ENCODE data around the gene FARS2. TPM values are rescaled to one million over a fixed set of nuclear protein-coding genes. Genes with fewer than 3 reads are reported as not detected.

Gene FARS2
- total and polyA plus RNA-seq, 2 of the 13 experiments (the other 11 are each of a cell fraction or from before 2014, with no cell fraction given), result 15.4 to 26.0 TPM

DNA sequence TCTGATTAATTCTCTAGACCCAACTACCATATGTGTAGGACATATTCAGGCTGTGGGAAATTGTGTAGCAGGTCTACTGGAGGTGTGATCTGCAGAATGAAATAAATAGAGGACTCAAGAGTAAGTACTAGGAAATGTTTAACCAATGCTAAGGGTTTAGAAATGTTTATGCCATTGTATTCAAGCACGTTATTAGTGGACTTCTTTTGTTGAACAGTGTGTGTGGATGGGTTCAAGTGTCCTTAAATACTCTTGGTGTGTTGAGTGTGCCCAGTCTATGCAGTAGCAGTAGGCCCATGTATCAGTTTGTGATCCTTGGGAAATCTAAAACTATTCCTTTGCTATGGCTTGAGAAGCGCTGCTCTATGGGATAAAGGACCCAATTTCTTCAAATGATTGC is 112.1 kb downstream of the FARS2 start:
- intact Hi-C loops (cut with micrococcal nuclease; ENCODE audit: unreplicated experiment), result no loop called here
- Histone ChIP-seq H3K9ac (ENCODE audit: insufficient read depth, low read depth, low read length) (no peak overlapping the region), H3K4me1 (ENCODE audit: insufficient read depth, low read length) (no peaks in the 10 kb centered on the region), H3K9me3 (ENCODE audit: low read length) (no peaks in the 10 kb centered on the region), H3K27ac (ENCODE audit: extremely low read length, insufficient read depth, low read length) (no peak overlapping the region), H2AFZ (ENCODE audit: low read length) (no peak overlapping the region), H3K4me2 (ENCODE audit: low read depth, low read length) (no peak overlapping the region), H4K20me1 (ENCODE audit: insufficient read depth, low read length) (no peaks in the 10 kb centered on the region), H3K36me3 (replicated peaks in 1 of 2; ENCODE audit: control insufficient read depth in 1 of 2, insufficient read depth in 2 of 2, low read length in 2 of 2) (peaks cover 0 to 3% of the 10 kb centered on the region in 2 experiments; a peak in 2 of 5 replicates), H3K79me2 (ENCODE audit: insufficient read depth, low read length) (no peaks in the 10 kb centered on the region), H3K4me3 (replicated peaks in 1 of 3; ENCODE audit: insufficient read depth in 1 of 3, low read depth in 2 of 3, low read length in 3 of 3) (no peak overlapping the region), H3K27me3 (ENCODE audit: control insufficient read depth in 1 of 2, insufficient read depth in 2 of 2, low read length in 2 of 2) (no peaks in the 10 kb centered on the region)
- POLR2A ChIA-PET, result no interaction called here
- WGBS (ENCODE audit: low lambda C conversion rate), result 97% methylated on average over 2 of the region's 2 CpGs
- DNase-seq (ENCODE audit: low spot score) (no peak), FAIRE-seq (no peak), ATAC-seq (no peak)
- CTCF ChIA-PET (ENCODE audit: low intra/inter-chr PET ratio, low total read pairs), result no interaction called here
- in situ Hi-C loops (cut with HindIII; ENCODE audit: extremely low pct_ligation_motif_present, low pct_unique_long_range_greater_than_20kb), result no loop called here
- BruUV-seq (replicated peaks), result no TSS peak
- no peak for TF ChIP-seq NFIB (CRISPR knock-in tag; IDR thresholded peaks at IDR 0.05; ENCODE audit: borderline replicate concordance)
- TF ChIP-seq, protein P1, sequence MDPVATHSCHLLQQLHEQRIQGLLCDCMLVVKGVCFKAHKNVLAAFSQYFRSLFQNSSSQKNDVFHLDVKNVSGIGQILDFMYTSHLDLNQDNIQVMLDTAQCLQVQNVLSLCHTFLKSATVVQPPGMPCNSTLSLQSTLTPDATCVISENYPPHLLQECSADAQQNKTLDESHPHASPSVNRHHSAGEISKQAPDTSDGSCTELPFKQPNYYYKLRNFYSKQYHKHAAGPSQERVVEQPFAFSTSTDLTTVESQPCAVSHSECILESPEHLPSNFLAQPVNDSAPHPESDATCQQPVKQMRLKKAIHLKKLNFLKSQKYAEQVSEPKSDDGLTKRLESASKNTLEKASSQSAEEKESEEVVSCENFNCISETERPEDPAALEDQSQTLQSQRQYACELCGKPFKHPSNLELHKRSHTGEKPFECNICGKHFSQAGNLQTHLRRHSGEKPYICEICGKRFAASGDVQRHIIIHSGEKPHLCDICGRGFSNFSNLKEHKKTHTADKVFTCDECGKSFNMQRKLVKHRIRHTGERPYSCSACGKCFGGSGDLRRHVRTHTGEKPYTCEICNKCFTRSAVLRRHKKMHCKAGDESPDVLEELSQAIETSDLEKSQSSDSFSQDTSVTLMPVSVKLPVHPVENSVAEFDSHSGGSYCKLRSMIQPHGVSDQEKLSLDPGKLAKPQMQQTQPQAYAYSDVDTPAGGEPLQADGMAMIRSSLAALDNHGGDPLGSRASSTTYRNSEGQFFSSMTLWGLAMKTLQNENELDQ (CRISPR knock-in tag; IDR thresholded peaks at IDR 0.05; ENCODE audit: borderline replicate concordance), result no peak
- TF ChIP-seq TBX2 (CRISPR knock-in tag; IDR thresholded peaks at IDR 0.05; ENCODE audit: borderline replicate concordance), result no peak
- TF ChIP-seq, protein P2, sequence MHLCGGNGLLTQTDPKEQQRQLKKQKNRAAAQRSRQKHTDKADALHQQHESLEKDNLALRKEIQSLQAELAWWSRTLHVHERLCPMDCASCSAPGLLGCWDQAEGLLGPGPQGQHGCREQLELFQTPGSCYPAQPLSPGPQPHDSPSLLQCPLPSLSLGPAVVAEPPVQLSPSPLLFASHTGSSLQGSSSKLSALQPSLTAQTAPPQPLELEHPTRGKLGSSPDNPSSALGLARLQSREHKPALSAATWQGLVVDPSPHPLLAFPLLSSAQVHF (CRISPR knock-in tag; IDR thresholded peaks at IDR 0.05), result no peak
- TF ChIP-seq TARDBP (CRISPR knock-in tag; IDR thresholded peaks at IDR 0.05), result no peak
- no peak for TF ChIP-seq HDAC2 (CRISPR knock-in tag; IDR thresholded peaks at IDR 0.05)
- no peak for TF ChIP-seq ZNF343 (CRISPR knock-in tag; IDR thresholded peaks at IDR 0.05)
- TF ChIP-seq, protein P3, sequence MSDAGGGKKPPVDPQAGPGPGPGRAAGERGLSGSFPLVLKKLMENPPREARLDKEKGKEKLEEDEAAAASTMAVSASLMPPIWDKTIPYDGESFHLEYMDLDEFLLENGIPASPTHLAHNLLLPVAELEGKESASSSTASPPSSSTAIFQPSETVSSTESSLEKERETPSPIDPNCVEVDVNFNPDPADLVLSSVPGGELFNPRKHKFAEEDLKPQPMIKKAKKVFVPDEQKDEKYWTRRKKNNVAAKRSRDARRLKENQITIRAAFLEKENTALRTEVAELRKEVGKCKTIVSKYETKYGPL (CRISPR knock-in tag; IDR thresholded peaks at IDR 0.05), result no peak
- TF ChIP-seq RFX1 (IDR thresholded peaks at IDR 0.05), result no peak
- TF ChIP-seq TBP (CRISPR knock-in tag; IDR thresholded peaks at IDR 0.05), result no peak
- TF ChIP-seq, protein P4, sequence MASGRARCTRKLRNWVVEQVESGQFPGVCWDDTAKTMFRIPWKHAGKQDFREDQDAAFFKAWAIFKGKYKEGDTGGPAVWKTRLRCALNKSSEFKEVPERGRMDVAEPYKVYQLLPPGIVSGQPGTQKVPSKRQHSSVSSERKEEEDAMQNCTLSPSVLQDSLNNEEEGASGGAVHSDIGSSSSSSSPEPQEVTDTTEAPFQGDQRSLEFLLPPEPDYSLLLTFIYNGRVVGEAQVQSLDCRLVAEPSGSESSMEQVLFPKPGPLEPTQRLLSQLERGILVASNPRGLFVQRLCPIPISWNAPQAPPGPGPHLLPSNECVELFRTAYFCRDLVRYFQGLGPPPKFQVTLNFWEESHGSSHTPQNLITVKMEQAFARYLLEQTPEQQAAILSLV (CRISPR knock-in tag; IDR thresholded peaks at IDR 0.05; ENCODE audit: borderline replicate concordance), result no peak
- no peak for TF ChIP-seq ZNF720 (CRISPR knock-in tag; IDR thresholded peaks at IDR 0.05)
- TF ChIP-seq FOXC1 (CRISPR knock-in tag; IDR thresholded peaks at IDR 0.05; ENCODE audit: borderline replicate concordance), result no peak
- TF ChIP-seq ZNF292 (CRISPR knock-in tag; IDR thresholded peaks at IDR 0.05; ENCODE audit: borderline replicate concordance, low read depth), result no peak
- no peak for TF ChIP-seq ZNF839 (CRISPR knock-in tag; IDR thresholded peaks at IDR 0.05; ENCODE audit: borderline replicate concordance)
- no peak for TF ChIP-seq NRL (CRISPR knock-in tag; IDR thresholded peaks at IDR 0.05; ENCODE audit: borderline replicate concordance)
- TF ChIP-seq ZNF549 (CRISPR knock-in tag; IDR thresholded peaks at IDR 0.05), result no peak
- TF ChIP-seq HOXA7 (CRISPR knock-in tag; IDR thresholded peaks at IDR 0.05), result no peak
- no peak for TF ChIP-seq ZNF383 (CRISPR knock-in tag; IDR thresholded peaks at IDR 0.05; ENCODE audit: borderline replicate concordance)

Data from HepG2 (cell line).